Adrenal gland (tissue), 12 donors: ENCODE results near the gene CRIP1. TPM values are rescaled to one million over a fixed set of nuclear protein-coding genes. Genes with fewer than 3 reads are reported as not detected.

Experiments
- DNase-seq, 7 donors: peaks; one replicate each; pipeline ENCODE4 v3.0.0-alpha.2; 2019 to 2020
- H3K27ac ChIP-seq, 5 donors: fragments of 200-600 bp; sonication (generic) in 4 of 5; 1 replicate in 3 of 5; 2 replicates in 2 of 5; pipeline versions ENCODE4 v1.5.1 to v1.8.0; 2016 to 2020; ENCODE audit warnings: mild to moderate bottlenecking in 1 of 5
- H3K27me3 ChIP-seq: fragments of 200-600 bp; 2 replicates; pipeline ENCODE4 v1.8.0; 2021
- H3K36me3 ChIP-seq, 2 donors: fragments of 200-600 bp; replicated peaks in 1 of 2; 1 replicate in 1 of 2; 2 replicates in 1 of 2; pipeline versions ENCODE4 v1.5.1 to v1.8.0; 2018 to 2022
- H3K4me1 ChIP-seq, 2 donors: fragments of 200-600 bp; replicated peaks in 1 of 2; 1 replicate in 1 of 2; 2 replicates in 1 of 2; pipeline versions ENCODE4 v1.5.1 to v1.8.0; 2018 to 2021
- H3K4me3 ChIP-seq, 4 donors: fragments of 200-600 bp; sonication (generic) in 3 of 4; one replicate each; pipeline ENCODE4 v1.5.1; 2016 to 2018
- H3K9me3 ChIP-seq, 3 donors: fragments of 200-600 bp; sonication (generic) in 1 of 3; replicated peaks in 1 of 3; 1 replicate in 2 of 3; 2 replicates in 1 of 3; pipeline versions ENCODE4 v1.5.1 to v1.8.0; 2016 to 2021
- CTCF ChIP-seq, 6 experiments: fragments of 450-650 bp in 4 of 6; fragments of 200-600 bp in 2 of 6; sonication (generic) in 1 of 6; IDR thresholded peaks; 1 replicate in 5 of 6; 2 replicates in 1 of 6; pipeline versions ENCODE4 v1.5.1 to v1.8.0; 2016 to 2021; ENCODE audit warnings: antibody characterized with exemption in 6 of 6, mild to moderate bottlenecking in 2 of 6, moderate library complexity in 1 of 6
- POLR2A ChIP-seq, 2 donors: fragments of 450-650 bp; IDR thresholded peaks; one replicate each; pipeline ENCODE4 v1.6.1; 2017; ENCODE audit warnings: antibody characterized with exemption in 2 of 2, mild to moderate bottlenecking in 2 of 2, moderate library complexity in 1 of 2
- WGBS, 4 donors: extraction: QIAGEN DNeasy Blood & Tissue Kit in 2 of 4; methylation state at CpG; one replicate each; pipeline versions ENCODE4 v1.1.5 to v1.1.7; 2013 to 2017; 5-methylcytosine and 5-hydroxymethylcytosine counted together
- intact Hi-C, 2 donors: fragments of 100-400 bp; cut with DNase I; formaldehyde crosslinking; loops; one replicate each; pipeline versions ENCODE4 v1.14.1 to v1.15.0; 2022 to 2023
- polyA plus RNA-seq, 3 donors: library from polyadenylated mRNA; stranded (reverse); fragments of 200-250 nt in 2 of 3; fragments of 350-450 nt in 1 of 3; fragmentation: Illumina TruSeq in 1 of 3; extraction: RNeasy Lipid Tissue Mini Kit (QIAGEN cat#74804) in 1 of 3; gene quantifications; one replicate each; pipeline ENCODE4 v1.2.3, GENCODE V29; 2013 to 2014
- total RNA-seq, 9 donors: library from RNA; depleted of rRNA in 4 of 9; stranded (reverse); fragments of >200 nt in 4 of 9; fragments of 120-200 nt in 1 of 9; fragmentation: NEBNext Ultra II Directional in 1 of 9; extraction: Animal tissue kit (Norgen Biotek cat#: 25700) in 1 of 9; gene quantifications; one replicate each; pipeline versions ENCODE4 v1.1.0 to v1.2.4, GENCODE V29; 2013 to 2023
- donor health status: healthy with polysubstance abuse.
- donor health status: Bipolar disorder and iron deficiency.
- donor health status: DM: yes; HTN: yes; CAD: no.
- donor health status: DM: no; HTN: no; CAD: no.
- donor health status: DM: no; HTN: no; CAD: no.
- donor health status: DM: yes; HTN: yes; CAD: no.

CRIP1 gene
- total and polyA plus RNA-seq, 12 donors, result 1.9 to 157 (median 9.3) TPM

GRCh38 chr14:105517096-105517495 lies 30.4 kb downstream of the CRIP1 start:
- intact Hi-C loops, result no loop called here
- H3K4me3 ChIP-seq, result no peak overlapping the region
- no peak overlapping the region for H3K27ac ChIP-seq
- DNase-seq, result no peak
- peaks cover 24% of the 10 kb centered on the region for H3K27me3 ChIP-seq
- H3K9me3 ChIP-seq, result no peaks in the 10 kb centered on the region
- no peaks in the 10 kb centered on the region for H3K4me1 ChIP-seq
- 43 to 58% (median 44%) methylated on average over 5 of the region's 5 CpGs for WGBS, 4 donors
- TF ChIP-seq CTCF (IDR thresholded peaks at IDR 0.05) (no peak), POLR2A (IDR thresholded peaks at IDR 0.05) (no peak)
- no peaks in the 10 kb centered on the region for H3K36me3 ChIP-seq

DNA sequence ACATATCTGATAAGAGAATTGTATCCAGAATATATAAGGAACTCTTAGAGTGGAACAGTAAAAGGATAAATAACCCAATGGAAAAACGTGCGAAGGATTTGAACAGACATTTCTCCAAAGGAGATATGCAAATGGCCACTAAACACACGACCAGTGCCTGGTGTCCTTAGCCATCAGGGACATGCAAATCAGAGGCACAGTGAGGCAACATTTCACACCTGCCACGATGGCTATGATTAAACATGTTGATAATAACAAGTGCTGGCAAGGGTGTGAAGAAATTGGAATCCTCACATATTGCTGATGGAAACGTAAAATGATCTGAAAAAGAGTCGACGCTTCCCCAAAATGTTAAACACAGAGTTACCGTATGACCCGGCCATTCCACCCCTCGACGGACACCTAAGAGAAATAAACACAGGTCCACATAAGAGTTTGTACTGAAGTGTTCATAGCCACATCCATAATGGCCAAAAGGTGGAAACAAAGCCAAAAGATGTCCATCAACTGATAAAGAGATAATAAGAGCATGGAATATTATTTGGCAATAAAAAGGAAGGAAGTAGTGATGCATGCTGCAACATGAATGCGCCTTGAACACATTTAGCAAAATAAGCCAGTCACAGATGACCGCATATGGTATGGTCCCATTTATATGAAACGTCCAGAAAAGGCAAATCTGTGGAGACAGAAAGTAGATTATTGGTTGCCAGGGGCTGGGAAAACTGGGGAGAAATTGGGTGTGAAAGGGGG lies 33.4 kb downstream of the CRIP1 start:
- 64 to 73% (median 69%) methylated on average over 14 of the region's 14 CpGs for WGBS, 4 donors
- no peak overlapping the region for H3K4me3 ChIP-seq
- no peaks in the 10 kb centered on the region for H3K36me3 ChIP-seq
- intact Hi-C loops, result no loop called here
- H3K27ac ChIP-seq, result no peak overlapping the region
- H3K27me3 ChIP-seq, result peaks cover 9% of the 10 kb centered on the region
- no peaks in the 10 kb centered on the region for H3K4me1 ChIP-seq
- no peak for DNase-seq
- TF ChIP-seq POLR2A (IDR thresholded peaks at IDR 0.05) (no peak), CTCF (IDR thresholded peaks at IDR 0.05) (no peak)
- no peaks in the 10 kb centered on the region for H3K9me3 ChIP-seq

- no peak for TF ChIP-seq CTCF (IDR thresholded peaks at IDR 0.05)
- DNase-seq, result no peak
- intact Hi-C loops, result loop anchor here in 1 of 2 donors (5.0 kb wide), 1 partner anchor 153 kb away; no protein-coding TSS in a partner anchor
- Histone ChIP-seq H3K27me3 (peaks cover 18% of the 10 kb centered on the region), H3K36me3 (no peaks in the 10 kb centered on the region), H3K9me3 (no peaks in the 10 kb centered on the region), H3K27ac (no peak overlapping the region), H3K4me3 (no peak overlapping the region), H3K4me1 (peaks cover 15 to 32% of the 10 kb centered on the region in 2 donors)
- 80 to 93% (median 89%) methylated on average over 9 of the region's 9 CpGs for WGBS, 4 donors
Measured at GRCh38 chr14:105525326-105525725, 38.6 kb downstream of the CRIP1 start.

DNA sequence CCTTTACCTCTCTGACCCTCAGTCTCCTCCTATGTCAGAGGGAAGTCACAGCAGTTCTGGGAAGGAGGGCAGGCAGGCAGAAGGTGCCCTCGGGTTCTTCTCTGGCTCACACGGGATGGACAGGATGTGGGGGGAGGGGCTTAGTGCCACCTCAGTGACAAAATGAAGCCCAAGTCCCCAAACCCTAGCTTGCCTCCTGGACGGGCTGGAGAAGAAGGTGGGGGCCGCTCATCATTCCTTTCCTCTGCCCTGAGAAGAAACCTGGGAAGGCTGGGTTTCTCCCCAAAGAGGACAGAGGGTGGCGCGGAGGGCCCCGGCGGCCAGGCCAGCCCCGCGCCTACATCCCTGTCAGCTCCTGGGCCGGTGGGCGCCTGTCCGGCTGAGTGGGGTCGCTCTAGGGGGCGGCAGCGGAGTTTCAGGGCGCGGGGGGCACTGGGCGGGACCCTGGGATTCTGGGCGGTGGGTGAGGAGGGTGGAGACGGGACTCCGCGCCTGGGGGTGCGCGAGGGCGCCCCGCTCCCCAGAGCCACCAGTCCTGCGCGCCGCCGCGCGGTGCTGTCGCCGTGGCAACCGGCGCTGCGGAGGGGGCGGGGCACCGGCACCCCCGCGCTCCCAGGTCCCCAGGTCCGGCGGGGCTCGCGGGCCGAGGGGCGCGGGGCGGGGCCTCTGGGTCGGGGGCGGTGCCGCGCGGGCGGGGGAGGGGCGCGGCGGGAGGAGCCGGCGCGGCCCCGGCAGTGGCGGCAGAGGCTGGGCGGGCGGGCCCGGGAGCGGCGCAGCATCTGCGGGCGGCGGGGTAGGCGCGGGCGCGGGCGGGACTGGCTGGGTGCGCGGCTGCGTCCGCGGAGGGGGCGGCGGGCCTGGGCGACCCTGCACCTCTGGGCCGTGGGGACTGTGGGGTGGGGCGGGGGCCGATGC lies 39.4 kb downstream of the CRIP1 start, which contains the start of gene TMEM121:
Gene TMEM121, plus strand, starts transcription at position 723 of the 915 bp plus-strand sequence. CDS start 2,252 bp downstream, outside the sequence.
- Histone ChIP-seq H3K9me3 (no peaks in the 10 kb centered on the region), H3K27me3 (peaks cover 18% of the 10 kb centered on the region), H3K36me3 (no peaks in the 10 kb centered on the region), H3K27ac (peak within 1 kb of the TSS in 1 of 5 donors; percentile 34), H3K4me3 (peak within 1 kb of the TSS in 1 of 4 donors; percentile 66), H3K4me1 (peaks cover 15 to 32% of the 10 kb centered on the region in 2 donors)
- DNase-seq, result peak in 1 of 7 donors; percentile 35
- TF ChIP-seq POLR2A (IDR thresholded peaks at IDR 0.05), result no peak
- intact Hi-C loops, result loop anchor here in 1 of 2 donors (5.0 kb wide), 1 partner anchor 154 kb away; no protein-coding TSS in a partner anchor
- WGBS, 4 donors, result 0 to 2% (median 1%) methylated on average over 4 to 85 of the region's 88 CpGs
